NCI-H774 (cell line): ENCODE results near the gene RNF167.

ENCODE experiments used
- DNase-seq: peaks from one replicate; lab custom pipeline; 2025; lab: John Stamatoyannopoulos, UW

RNF167 gene

GRCh38 chr17:4978726-4979125, 38.7 kb downstream of the RNF167 start:
- DNase-seq, result no peak

DNA sequence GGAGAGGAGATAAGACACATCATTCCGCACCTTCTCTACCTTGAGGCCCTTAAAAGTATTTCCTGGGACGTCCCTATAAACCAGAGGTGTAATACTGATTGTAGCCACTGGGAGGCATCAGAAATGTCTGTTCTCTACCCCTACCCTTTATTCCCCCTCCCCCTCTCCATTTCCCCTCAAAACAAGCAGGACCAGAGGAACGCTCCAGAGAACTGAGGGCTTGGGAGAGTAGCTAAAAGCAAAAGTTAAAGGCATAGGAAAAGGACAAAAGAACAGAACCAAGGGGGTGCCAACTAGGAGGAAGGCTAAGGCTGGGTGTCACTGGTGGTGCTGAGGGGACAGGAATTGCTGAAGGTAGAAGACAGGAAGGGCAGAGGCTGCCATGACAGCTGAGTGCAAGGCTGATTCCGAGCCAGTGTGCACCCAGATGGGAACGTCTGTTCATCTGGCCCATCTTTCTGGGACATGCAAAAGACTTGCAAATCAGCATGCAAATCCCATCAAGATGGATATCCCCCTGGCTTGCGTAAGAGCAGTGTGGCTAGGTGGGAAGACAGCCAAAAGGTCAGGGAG, 40.7 kb downstream of the RNF167 start:
- DNase-seq, result no peak

GRCh38 chr17:4982305-4982704, 42.2 kb downstream of the RNF167 start:
- no peak for DNase-seq

DNA sequence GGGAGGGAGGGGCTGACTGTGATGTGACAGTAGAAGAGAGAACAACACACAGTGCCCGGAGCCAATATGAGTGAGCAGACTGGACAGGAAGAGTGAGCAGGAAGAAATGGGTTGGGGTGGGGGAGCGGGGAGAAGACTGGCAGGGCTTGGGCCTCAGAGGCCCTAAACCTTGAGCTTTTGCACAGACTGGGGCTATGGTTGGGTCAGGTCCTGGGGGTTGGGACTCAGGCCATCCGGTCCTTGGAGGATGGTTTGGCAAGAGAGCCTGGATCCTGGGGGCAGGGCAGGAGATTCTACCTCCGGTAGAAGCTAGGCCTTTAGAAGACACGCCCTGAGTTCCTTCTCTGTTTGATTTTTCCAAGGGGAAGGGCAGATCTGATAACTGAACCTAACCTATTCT, 46.3 kb downstream of the RNF167 start:
- DNase-seq, result no peak

DNA sequence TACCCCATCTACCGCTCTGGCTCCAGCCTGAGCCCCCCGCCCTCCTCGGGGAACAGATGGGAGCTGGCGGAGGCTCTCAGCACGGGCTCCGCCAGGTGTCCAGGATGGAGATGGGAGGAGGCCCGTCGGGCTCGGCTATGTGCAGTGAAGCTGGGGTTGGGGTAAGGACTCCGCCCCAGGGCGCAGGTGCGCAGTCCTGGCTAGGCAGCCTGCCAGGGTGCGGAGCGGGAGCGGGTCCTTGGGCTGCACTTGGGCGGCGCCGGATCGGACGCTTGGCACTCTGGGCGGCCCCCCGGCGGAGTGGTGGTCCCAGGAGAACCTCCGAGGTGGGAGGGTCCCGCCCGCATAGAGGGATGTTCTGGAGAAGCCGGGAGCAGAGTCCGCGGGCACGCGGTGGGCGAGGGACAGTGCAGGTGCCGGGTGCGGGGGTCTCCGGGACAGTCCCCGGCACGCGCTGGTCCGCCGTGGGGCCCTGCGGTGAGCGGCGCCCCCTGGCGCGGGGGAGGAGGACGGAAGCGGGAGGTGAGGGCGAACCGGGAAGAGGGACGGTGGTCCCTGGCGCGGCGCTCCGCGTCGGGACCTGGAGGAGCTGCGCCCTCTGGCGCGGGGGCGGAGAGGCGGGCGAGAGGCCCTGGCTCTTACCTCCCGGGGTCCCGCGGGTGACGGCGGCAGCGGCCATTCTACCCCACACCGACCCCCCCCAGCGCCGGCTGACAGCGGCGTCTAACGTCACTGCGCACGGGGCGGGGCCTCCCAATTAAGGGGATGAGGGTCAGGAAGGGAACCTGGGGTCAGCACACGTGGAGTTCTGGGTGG, 47.1 kb downstream of the RNF167 start, which contains the start of gene CAMTA2:
Gene CAMTA2 (minus strand): TSS at position 725 of the 816 bp plus-strand sequence. CDS start 1,453 bp downstream, outside the sequence.
- DNase-seq, result peak; percentile 25

- DNase-seq, result no peak
Measured at GRCh38 chr17:4987767-4988567, 47.9 kb downstream of the RNF167 start.

DNA sequence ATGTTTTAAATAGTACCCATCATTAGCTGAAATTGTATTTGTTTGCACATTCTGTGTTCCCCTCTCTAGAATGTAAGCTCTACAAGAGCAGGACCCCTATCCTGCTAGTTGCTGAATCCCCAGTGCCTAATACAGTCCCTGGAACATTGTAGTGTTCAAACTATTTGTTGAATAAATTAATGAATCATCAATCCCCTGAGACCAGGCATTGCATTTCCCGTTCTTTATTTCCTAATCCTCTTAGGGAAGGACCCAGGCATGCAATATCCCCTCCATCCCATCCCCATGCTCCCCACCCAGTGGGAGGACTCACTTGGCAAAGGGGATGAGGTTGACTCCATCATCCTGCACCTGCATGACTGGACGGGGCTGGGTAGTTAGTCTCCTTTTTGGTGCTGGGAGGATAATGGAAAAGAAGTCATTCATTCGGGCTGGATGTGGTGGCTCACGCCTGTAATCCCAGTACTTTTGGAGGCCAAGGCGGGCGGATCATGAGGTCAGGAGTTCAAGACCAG, 54.1 kb downstream of the RNF167 start:
- no peak for DNase-seq
